Left ventricle myocardium inferior (tissue), 1 donor: Measurements from ENCODE around the gene PDE6B. TPM values are rescaled to one million over a fixed set of nuclear protein-coding genes. Genes with fewer than 3 reads are reported as not detected.

Source experiments
- DNase-seq: peaks from one replicate; pipeline ENCODE4 v3.0.0-alpha.2; 2020
- H3K27ac ChIP-seq: fragments of 200-600 bp; replicated peaks from 2 replicates; pipeline ENCODE4 v1.8.0; 2021
- H3K27me3 ChIP-seq: fragments of 200-600 bp; 2 replicates; pipeline ENCODE4 v1.8.0; 2021; ENCODE audit warnings: low read depth
- H3K36me3 ChIP-seq: fragments of 200-600 bp; 2 replicates; pipeline ENCODE4 v1.8.0; 2021
- H3K4me1 ChIP-seq: fragments of 200-600 bp; 2 replicates; pipeline ENCODE4 v1.8.0; 2021
- H3K4me3 ChIP-seq: fragments of 200-600 bp; 2 replicates; pipeline ENCODE4 v1.8.0; 2021; ENCODE audit warnings: mild to moderate bottlenecking, moderate library complexity
- H3K9me3 ChIP-seq: fragments of 200-600 bp; replicated peaks from 2 replicates; pipeline ENCODE4 v1.8.0; 2021
- intact Hi-C: fragments of 100-400 bp; cut with micrococcal nuclease; formaldehyde crosslinking; loops from one replicate; pipeline ENCODE4 v1.11.0; 2022
- total RNA-seq: library from RNA; stranded (reverse); fragmentation: NEBNext Ultra II Directional; extraction: Animal tissue kit (Norgen Biotek cat#: 25700); gene quantifications from one replicate; pipeline ENCODE4 v1.2.1, GENCODE V29; 2021
- TF ChIP-seq, protein P1 (sequence below): fragments of 200-600 bp; IDR thresholded peaks from 2 replicates; pipeline ENCODE4 v1.8.0; 2021; ENCODE audit warnings: antibody characterized with exemption, mild to moderate bottlenecking, borderline replicate concordance
- donor health status: DM: no; HTN: yes; CAD: no; lungs with severe emphysema.

PDE6B gene
- total RNA-seq, 1 donor from 2014 or later, result 2.7 TPM

DNA sequence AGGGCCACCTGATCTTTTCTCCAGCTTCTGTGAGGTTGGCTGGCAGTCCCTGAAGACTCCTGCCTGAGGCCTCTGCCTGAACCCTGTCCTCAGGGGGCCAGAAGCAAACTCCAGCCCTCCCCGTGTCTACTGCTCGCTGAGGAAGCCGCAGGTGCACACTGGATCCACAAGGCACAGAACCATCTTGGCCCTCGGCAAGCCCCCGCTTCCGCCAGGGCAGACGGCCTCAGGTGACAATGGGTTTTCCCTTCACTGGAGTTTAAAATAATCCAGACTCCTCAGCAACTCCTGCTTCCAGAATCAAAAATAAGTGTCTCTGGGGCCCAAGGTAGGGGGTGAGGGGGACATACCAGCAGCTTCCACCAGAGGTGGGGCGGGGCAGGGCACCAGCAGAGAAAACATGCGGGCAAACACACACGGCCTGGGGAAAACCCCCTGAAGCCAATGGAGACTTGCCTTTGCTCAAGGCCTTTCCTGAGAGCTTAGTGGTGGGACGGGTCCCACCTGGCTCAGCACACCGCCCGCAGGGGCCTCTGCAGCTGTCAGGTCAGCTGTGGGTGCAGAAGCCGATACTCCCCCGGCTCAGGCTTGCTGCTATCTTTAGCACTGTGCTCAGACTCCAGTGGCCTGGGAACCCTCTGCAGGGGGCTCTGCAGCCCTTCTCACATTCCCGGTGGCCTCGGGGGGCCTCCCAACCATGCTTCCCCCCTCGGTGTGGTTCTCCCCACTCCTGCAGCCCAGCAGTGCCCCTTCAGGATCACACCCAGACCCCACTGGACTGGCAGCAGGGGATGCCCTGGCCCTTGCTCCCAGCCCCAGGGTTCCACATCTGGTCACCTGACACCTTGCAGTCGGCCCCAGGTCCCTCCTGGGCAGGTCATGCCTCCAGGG is 50.9 kb downstream of the PDE6B start:
- Histone ChIP-seq H3K27ac (no peak overlapping the region), H3K4me1 (peaks cover 50% of the 10 kb centered on the region), H3K27me3 (no peaks in the 10 kb centered on the region), H3K9me3 (no peaks in the 10 kb centered on the region), H3K36me3 (peaks cover 20% of the 10 kb centered on the region), H3K4me3 (no peak overlapping the region)
- TF ChIP-seq, protein P1, sequence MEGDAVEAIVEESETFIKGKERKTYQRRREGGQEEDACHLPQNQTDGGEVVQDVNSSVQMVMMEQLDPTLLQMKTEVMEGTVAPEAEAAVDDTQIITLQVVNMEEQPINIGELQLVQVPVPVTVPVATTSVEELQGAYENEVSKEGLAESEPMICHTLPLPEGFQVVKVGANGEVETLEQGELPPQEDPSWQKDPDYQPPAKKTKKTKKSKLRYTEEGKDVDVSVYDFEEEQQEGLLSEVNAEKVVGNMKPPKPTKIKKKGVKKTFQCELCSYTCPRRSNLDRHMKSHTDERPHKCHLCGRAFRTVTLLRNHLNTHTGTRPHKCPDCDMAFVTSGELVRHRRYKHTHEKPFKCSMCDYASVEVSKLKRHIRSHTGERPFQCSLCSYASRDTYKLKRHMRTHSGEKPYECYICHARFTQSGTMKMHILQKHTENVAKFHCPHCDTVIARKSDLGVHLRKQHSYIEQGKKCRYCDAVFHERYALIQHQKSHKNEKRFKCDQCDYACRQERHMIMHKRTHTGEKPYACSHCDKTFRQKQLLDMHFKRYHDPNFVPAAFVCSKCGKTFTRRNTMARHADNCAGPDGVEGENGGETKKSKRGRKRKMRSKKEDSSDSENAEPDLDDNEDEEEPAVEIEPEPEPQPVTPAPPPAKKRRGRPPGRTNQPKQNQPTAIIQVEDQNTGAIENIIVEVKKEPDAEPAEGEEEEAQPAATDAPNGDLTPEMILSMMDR, result no peak
- no peak for DNase-seq
- intact Hi-C loops, result no loop called here

DNA sequence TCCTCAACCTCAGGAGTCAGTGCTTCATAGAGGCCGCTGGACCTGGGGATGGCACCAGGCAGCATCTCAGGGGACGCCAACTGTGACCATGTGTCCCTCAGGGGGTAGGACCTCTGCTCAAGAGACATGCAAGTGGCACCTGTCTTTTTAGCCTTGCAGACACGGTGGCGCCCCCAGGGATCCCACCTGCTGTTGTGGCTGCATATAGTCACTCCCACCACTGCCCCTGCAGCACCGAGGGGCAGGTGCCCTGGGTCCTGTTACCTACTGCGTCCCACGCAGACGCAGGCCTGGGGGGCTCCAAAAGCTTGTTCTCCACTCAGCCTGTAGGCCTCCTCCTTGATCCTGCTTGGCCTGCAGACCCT is 51.5 kb downstream of the PDE6B start:
- Histone ChIP-seq H3K27ac (no peak overlapping the region), H3K36me3 (peaks cover 14% of the 10 kb centered on the region), H3K4me3 (no peak overlapping the region), H3K9me3 (no peaks in the 10 kb centered on the region), H3K27me3 (no peaks in the 10 kb centered on the region), H3K4me1 (peaks cover 51% of the 10 kb centered on the region)
- TF ChIP-seq, protein P1, result no peak
- no peak for DNase-seq
- intact Hi-C loops, result no loop called here

DNA sequence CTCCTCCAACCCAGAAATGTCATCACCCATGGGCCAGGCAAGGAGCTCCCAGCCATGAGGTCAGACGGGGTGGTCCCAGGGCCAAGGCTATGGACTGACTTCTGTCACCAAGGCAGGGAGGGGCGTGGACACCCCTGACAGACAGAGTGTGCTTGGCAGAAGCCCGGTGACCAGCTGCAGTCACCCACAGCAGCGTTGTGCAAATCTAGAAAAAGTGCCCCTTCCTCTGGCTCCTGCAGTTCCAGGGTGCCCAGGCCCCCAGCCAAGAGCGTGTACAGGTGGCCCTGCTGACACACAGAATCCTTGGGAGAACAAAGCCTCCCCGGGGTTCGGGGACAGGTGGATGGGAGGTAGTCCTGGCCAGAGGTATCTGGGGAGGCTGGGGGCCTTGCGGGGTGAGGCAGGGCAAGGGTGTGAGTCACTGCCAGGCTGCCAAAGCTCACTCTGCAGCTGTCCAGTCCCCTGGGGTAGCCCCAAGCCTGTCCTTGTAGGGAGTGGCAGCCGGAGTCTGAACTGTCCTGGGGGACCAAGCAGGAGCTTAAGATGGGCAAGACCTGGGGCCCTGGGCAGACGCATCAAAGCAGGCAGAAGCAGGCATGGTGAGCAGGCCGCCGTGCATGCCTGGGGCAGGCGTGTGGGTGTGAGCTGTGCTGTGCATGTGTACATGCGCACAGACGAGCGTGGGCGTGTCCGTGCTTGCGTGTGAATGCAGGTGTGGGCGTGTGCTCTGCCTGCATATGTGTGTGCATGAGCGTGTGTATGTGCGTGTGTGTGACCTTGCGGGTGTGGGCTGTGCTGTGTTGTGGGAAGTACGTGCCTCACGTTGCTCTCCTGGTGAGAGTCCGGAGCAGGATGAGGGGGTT is 52.3 kb downstream of the PDE6B start:
- Histone ChIP-seq H3K4me3 (no peak overlapping the region), H3K36me3 (peaks cover 6% of the 10 kb centered on the region), H3K4me1 (peaks cover 48% of the 10 kb centered on the region), H3K9me3 (no peaks in the 10 kb centered on the region), H3K27me3 (no peaks in the 10 kb centered on the region), H3K27ac (no peak overlapping the region)
- TF ChIP-seq, protein P1, result no peak
- intact Hi-C loops, result no loop called here
- no peak for DNase-seq

DNA sequence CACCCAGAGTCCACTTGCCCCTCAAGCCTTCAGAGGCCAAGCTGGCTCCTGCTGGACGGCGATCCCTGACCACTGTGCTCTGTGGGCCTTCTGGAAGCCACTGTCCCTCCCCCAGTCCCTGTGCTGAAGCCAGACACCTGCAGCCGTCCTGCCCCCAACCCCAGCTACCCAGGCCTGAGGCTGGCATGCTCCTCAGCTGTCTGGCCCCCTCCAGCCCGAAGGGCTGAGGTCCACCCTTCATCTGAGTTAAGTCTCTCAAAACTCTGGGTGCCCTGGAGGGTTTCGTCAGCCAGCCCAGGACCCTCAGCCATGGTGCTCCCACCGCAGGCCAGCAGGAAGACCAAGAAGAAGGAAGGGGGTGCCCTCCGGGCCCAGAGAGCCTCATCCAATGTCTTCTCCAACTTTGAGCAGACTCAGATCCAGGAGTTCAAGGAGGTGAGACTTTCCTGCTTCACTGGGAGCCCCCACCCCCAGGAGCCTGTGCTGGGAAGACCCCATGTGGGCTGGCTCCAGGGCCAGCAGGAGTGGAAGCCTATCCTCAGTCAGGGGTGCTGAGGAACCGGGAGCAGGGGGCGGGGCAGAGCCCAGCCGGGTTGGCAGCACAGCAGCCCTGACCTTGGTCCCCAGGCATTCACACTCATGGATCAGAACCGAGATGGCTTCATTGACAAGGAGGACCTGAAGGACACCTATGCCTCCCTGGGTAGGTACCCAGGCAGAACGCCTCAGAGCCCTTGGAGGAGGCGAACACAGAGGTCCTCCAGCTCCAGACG is 53.1 kb downstream of the PDE6B start:
- TF ChIP-seq, protein P1, result no peak
- intact Hi-C loops, result no loop called here
- Histone ChIP-seq H3K27ac (no peak overlapping the region), H3K36me3 (no peaks in the 10 kb centered on the region), H3K27me3 (no peaks in the 10 kb centered on the region), H3K9me3 (no peaks in the 10 kb centered on the region), H3K4me1 (peaks cover 47% of the 10 kb centered on the region), H3K4me3 (no peak overlapping the region)
- DNase-seq, result no peak

DNA sequence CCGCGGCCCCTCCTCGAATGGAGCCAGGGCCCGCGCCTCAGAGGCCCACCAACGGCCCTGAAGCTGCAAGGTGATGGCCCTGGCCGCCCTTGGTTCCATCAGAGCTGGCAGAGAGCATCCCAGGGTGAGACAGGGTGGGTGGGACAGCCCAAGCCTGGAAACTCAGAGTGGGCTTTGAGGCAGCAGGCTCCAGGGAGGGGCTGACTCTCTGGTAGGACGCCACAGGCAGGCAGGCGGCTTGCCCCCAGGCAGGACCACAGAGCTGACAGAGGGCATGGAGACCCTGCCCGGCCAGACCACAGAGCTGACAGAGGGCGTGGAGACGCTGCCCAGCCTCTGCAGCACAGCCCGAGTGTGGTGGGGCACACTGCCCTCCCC is 53.7 kb downstream of the PDE6B start:
- no peaks in the 10 kb centered on the region for H3K36me3 ChIP-seq
- no peak for DNase-seq
- no peaks in the 10 kb centered on the region for H3K9me3 ChIP-seq
- intact Hi-C loops, result no loop called here
- H3K27ac ChIP-seq, result no peak overlapping the region
- H3K27me3 ChIP-seq, result no peaks in the 10 kb centered on the region
- H3K4me3 ChIP-seq, result no peak overlapping the region
- H3K4me1 ChIP-seq, result peaks cover 47% of the 10 kb centered on the region
- TF ChIP-seq, protein P1, result no peak
